GM12865 (cell line): ENCODE results near the gene CNR1.

Experiments
- DNase-seq: peaks from one replicate; pipeline ENCODE4 v3.0.0; 2010; ENCODE audit warnings: low read depth
- H3K4me3 ChIP-seq: 2 replicates; pipeline ENCODE4 v1.5.1; 2011; ENCODE audit warnings: mild to moderate bottlenecking, low read depth, low read length, control low read depth
- TF ChIP-seq, protein P1 (sequence below): IDR thresholded peaks from 2 replicates; pipeline ENCODE4 v1.5.1; 2011; ENCODE audit warnings: low read length, control low read depth, low read depth, inconsistent platforms; ENCODE audit not compliant: insufficient read depth; ENCODE audit errors: missing control alignments

Gene CNR1

DNA sequence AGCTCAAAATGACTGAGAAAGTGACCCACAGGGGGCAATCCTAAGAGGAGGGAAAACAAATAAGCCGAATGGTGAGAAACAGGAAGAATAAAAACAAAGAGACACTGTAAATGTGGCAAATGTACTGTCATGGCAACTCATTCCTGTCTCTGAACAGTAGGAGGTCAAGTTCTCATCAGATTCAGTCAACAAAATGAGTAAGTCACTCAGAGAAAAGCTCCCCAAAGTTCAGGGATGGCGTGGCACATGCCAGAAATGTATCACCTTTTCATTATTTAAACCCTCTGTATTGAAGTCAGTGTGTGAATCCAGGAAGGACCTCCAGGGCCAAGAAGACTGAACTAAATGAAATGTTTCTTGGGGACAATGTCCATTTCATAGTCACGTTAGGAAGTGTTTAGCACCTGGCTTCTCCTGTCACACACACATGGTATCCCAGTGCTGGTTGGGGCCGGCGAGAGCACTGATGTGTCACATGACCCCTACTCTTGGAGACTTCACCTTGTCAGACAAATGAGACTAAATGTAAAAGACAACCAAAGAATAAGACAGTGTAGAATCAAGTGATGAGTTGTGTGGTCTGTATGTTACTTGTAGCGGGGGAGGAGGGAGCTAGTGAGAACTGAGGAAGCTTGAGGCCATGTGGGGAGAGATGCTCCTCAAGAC is 20.7 kb downstream of the CNR1 start:
- DNase-seq: peak; percentile 56
- H3K4me3 ChIP-seq: no peak overlapping the region
- TF ChIP-seq, protein P1, sequence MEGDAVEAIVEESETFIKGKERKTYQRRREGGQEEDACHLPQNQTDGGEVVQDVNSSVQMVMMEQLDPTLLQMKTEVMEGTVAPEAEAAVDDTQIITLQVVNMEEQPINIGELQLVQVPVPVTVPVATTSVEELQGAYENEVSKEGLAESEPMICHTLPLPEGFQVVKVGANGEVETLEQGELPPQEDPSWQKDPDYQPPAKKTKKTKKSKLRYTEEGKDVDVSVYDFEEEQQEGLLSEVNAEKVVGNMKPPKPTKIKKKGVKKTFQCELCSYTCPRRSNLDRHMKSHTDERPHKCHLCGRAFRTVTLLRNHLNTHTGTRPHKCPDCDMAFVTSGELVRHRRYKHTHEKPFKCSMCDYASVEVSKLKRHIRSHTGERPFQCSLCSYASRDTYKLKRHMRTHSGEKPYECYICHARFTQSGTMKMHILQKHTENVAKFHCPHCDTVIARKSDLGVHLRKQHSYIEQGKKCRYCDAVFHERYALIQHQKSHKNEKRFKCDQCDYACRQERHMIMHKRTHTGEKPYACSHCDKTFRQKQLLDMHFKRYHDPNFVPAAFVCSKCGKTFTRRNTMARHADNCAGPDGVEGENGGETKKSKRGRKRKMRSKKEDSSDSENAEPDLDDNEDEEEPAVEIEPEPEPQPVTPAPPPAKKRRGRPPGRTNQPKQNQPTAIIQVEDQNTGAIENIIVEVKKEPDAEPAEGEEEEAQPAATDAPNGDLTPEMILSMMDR: no peak

DNA sequence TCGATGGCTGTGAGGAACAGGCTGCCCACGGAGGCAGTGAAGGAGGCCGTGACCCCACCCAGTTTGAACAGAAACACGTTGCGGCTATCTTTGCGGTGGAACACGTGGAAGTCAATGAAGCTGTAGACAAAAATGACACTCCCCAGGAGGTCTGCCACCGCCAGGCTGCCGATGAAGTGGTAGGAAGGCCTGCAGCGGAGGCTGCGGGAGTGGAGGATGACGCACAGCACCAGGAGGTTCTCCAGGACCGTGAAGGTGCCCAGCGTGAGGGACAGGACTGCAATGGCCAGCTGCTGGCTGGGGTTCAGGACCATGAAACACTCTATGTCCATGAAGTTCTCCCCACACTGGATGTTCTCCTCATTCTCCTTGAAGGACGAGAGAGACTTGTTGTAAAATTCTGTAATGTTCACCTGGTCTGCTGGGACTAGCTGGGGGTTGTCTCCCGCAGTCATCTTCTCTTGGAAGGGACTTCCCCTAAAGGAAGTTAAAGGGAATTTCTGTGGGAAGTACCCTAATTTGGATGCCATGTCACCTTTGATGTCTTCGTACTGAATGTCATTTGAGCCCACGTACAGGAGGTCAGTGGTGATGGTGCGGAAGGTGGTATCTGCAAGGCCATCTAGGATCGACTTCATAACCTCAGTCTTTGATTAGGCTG is 21.4 kb downstream of the CNR1 start:
- H3K4me3 ChIP-seq: no peak overlapping the region
- no peak for DNase-seq
- TF ChIP-seq, protein P1: no peak

DNA sequence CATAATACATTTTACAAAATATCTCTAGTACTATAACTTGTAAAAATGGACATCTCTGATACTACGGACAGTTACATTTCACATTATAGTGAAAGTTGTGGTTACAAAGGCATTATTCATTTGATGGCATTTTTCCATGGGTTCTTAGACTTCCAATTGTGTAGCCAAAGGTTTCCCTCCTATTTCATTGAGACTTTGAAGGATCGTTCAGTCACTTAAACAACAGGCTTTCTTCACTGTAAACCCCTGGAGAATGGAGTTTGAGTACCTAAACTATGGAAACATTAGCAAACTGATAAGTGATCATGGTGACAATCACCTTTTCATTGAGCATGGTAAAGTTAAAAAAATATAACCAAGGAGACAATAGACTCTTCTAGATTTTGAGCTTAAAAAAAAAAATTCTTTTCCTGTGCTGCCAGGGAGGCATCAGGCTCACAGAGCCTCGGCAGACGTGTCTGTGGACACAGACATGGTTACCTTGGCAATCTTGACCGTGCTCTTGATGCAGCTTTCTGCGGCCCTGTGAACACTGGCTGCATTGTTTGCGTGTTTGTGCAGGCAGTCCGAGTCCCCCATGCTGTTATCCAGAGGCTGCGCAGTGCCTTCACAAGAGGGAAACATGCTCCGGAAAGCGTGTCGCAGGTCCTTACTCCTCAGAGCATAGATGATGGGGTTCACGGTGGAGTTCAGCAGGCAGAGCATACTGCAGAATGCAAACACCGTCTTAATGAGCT is 22.6 kb downstream of the CNR1 start:
- TF ChIP-seq, protein P1: no peak
- no peak overlapping the region for H3K4me3 ChIP-seq

DNA sequence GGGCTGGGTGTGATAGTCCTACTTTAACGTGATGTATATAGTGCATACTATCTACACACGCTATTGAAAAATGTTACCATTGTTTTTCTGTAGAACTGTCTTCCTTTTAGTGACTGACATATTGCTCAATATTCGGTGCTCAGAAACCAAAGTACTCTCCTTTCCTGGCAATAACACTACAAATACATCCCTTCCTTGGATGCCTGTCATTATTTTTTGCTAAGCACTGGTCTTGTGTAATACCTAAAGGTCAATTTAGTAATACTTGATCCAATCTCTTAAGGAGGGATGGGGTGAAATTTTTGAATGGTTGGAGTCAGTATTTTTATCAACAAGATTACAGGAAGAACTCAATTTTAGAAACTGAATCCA is 23.9 kb downstream of the CNR1 start:
- TF ChIP-seq, protein P1: no peak
- DNase-seq: no peak

More for the DNA sequence above, 22.6 kb downstream of the CNR1 start:
- no peak for DNase-seq

DNA sequence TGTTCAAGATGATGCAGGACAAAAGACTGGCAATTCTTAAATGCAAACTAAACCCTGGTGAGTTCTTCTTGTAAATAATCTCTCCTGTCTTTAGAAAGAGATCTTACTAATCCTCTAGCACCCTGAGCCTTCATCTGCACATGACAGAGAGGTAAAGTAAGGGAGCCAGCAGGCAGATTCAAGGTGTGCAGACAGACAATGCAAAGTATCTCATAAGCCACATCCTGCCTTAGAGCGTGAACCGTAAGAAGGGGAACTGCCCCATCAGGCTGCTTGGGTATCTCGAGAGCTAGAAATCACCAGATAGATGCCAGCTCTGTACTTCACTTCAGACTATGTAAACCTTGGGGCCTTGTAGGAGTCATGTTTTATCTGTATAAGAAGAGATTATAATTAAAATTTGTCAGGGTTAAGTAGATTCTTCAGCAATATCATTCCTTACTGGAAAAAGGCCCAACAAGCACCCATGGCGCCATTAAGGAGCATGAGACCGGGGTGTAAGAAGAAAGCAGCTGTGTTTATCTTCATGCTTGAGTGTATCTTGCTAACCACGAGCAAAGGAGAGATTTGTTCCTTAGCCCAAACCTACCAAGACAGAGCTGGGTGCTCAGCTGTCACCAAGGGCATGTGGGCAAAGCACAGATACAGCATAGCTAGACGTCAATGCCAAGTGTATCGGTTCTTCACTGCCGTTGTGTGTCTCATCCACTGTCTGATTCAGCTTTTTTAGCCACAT is 24.4 kb downstream of the CNR1 start:
- TF ChIP-seq, protein P1: no peak
- peak; percentile 88 for DNase-seq
- H3K4me3 ChIP-seq: no peak overlapping the region

More for the DNA sequence above, 23.9 kb downstream of the CNR1 start:
- no peak overlapping the region for H3K4me3 ChIP-seq

DNA sequence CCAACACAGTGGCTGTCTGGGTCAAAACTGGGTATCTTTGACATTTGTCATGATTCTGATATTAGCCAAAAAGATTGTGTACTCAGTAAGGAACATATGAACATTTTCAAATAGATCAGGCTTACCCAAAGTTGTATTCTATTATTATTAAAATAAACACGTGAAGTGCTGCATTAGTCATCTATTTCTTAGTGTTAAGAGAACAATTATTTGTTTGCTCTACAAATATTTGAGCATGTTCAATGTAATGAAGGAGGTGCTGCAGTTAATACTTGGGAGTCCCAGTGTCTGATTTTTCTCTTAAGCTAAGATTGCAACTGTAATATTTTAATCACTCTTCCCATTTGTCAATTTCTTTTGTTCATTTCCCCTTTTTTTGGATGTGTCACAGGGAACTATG is 28.2 kb downstream of the CNR1 start:
- TF ChIP-seq, protein P1: no peak
- no peak for DNase-seq

More for the DNA sequence above, 28.2 kb downstream of the CNR1 start:
- H3K4me3 ChIP-seq: no peak overlapping the region
